AG09319 (cell line): ENCODE results near the gene PCDH9.

Experiments used
- DNase-seq: peaks from one replicate; pipeline ENCODE4 v3.0.0-alpha.2; 2010; ENCODE audit warnings: low read depth; ENCODE audit errors: extremely low read depth
- TF ChIP-seq, protein P1 (sequence below): IDR thresholded peaks from 2 replicates; pipeline ENCODE4 v1.5.1; 2011; ENCODE audit warnings: low read depth, mild to moderate bottlenecking, inconsistent platforms, low read length, moderate library complexity

PCDH9 gene

DNA sequence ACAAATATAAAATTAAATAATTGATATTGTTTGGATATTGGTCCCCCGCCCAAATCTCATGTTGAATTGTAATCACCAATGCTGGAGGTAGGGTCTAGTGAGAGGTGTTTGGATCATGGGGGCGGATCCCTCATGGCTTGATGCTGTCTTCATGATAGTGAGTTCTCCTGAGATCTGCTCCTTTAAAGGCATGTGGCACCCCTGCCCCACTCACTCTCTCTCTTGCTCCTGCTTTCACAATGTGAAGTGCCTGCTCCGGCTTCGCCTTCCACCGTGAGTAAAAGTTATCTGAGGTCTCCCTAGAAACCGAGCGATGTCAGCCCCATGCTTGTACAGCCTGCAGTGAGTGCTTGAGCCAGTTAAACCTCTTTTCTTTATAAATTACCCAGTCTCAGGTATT is 248.2 kb downstream of the PCDH9 start:
- DNase-seq = no peak
- TF ChIP-seq, protein P1, sequence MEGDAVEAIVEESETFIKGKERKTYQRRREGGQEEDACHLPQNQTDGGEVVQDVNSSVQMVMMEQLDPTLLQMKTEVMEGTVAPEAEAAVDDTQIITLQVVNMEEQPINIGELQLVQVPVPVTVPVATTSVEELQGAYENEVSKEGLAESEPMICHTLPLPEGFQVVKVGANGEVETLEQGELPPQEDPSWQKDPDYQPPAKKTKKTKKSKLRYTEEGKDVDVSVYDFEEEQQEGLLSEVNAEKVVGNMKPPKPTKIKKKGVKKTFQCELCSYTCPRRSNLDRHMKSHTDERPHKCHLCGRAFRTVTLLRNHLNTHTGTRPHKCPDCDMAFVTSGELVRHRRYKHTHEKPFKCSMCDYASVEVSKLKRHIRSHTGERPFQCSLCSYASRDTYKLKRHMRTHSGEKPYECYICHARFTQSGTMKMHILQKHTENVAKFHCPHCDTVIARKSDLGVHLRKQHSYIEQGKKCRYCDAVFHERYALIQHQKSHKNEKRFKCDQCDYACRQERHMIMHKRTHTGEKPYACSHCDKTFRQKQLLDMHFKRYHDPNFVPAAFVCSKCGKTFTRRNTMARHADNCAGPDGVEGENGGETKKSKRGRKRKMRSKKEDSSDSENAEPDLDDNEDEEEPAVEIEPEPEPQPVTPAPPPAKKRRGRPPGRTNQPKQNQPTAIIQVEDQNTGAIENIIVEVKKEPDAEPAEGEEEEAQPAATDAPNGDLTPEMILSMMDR = no peak

DNA sequence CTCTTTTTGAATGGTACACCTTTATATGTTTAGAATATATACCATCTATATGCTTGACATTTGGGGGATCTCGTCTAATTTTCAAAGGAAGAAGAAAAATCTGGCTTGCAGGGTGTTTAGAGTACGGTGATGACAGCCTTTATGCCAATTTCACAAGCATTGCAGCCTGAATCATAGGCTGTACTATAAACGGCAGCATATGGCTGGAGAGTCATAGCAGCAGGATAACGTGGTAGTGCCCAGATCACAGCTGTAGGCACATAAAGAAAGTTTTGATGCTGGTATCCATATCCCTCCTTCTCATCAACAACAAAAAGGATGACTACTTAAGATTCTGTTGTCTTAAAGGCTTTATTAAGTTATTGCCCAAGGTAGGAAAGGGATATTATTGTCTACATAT is 253.0 kb downstream of the PCDH9 start:
- TF ChIP-seq, protein P1 = no peak
- DNase-seq = no peak

DNA sequence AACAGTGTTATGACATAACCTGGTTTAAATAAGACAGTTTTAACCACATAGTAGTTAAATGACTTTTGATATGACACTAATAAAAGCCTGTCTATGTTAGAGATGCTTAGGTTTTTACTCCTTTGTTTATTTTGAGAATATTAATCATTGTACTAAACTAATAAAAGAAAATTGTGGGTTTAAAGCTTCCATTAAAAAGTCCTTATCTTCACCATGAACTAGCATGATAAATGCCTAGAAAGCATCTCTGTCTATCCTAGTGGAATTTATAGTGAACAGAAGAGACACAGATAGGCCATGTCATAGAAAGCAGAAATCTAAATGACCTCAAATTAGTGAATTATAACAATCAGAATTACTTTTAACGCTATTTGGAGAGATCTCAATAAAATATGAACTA is 255.2 kb downstream of the PCDH9 start:
- no peak for DNase-seq
- TF ChIP-seq, protein P1 = no peak

DNA sequence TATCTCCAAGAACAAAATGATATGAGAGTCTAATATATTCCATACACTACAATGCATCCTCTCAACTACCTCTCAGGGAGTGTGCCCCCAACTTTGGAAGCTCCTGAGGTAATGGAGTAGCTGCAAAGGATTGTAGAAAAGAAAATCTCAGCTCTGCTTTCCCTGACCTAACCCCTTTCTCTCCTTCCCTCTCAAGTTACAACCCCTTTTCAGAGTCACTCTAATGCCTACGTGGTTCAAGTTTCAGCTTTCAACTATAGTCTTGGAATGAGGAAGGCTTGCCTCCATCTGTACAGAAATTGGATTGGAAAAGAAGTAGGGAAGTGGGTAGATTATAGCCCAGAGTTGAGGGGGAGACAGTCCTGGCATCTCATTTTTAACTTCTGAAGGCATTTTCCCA is 256.0 kb downstream of the PCDH9 start:
- TF ChIP-seq, protein P1 = no peak
- no peak for DNase-seq

DNA sequence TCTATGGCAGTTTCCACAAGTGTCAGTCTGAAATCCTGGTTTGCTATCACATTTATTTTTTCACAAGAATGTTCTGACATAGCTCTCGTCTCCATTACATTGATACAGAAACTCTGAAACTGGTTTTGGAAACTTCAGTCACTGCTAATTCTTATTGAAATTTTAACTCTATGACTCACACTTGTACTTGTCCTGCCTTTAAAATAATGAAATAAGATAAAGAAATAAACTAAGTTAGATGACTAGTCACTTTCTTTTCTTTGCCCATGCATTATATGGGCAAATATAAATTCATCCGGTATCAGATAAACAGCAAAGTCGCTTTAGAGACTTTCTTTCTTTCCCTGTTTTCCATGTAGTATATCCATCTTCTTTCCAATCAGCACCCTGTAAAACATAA is 257.5 kb downstream of the PCDH9 start:
- TF ChIP-seq, protein P1 = no peak
- DNase-seq = no peak

DNA sequence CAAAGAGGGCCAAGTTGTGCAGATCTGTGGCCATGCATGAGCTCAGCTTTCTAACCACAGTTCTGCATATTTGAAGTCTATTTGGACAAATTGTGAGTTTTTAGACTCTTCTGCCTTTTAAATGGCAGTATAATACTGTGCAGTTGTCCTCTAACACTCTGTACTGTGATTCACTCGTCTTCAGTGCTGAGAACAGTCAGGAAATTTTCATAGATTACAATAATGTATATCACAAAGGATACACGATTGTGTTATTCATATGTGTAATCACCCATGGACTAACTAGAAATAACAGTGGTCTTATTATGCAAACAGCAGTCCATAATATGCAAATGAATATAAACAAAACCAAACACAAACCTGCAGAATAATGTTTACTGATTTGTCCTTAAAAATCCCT is 259.1 kb downstream of the PCDH9 start:
- TF ChIP-seq, protein P1 = no peak
- DNase-seq = no peak

DNA sequence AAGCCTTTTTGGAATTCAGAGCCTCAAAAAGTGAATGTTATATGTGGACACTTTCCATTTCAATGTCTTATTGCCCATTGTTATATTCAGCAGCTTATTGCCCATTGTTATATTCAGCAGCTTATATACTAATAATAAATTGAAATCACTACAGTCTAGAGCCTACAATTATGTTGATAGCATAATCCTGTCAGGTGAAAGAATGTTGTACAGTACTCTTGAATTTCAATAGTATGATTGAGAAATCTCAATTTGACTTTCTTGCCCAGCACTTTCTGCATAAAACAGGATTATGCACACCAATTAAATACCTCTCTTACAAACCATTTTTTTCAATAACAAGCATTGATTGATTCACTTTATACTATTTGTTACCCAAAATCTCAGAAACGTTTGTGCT is 260.8 kb downstream of the PCDH9 start:
- TF ChIP-seq, protein P1 = no peak
- no peak for DNase-seq
